ENCODE data around the gene PRKAR2B. TPM values are rescaled to one million over a fixed set of nuclear protein-coding genes. Genes with fewer than 3 reads are reported as not detected.
"Not testable (repeated sequence)": the region's sequence is repeated elsewhere in the genome, so short reads cannot be mapped to it uniquely, and the experiment has no call there.

PRKAR2B gene
- total RNA-seq, 2 experiments from 2014 or later, result 1.3 to 1.4 TPM

DNA sequence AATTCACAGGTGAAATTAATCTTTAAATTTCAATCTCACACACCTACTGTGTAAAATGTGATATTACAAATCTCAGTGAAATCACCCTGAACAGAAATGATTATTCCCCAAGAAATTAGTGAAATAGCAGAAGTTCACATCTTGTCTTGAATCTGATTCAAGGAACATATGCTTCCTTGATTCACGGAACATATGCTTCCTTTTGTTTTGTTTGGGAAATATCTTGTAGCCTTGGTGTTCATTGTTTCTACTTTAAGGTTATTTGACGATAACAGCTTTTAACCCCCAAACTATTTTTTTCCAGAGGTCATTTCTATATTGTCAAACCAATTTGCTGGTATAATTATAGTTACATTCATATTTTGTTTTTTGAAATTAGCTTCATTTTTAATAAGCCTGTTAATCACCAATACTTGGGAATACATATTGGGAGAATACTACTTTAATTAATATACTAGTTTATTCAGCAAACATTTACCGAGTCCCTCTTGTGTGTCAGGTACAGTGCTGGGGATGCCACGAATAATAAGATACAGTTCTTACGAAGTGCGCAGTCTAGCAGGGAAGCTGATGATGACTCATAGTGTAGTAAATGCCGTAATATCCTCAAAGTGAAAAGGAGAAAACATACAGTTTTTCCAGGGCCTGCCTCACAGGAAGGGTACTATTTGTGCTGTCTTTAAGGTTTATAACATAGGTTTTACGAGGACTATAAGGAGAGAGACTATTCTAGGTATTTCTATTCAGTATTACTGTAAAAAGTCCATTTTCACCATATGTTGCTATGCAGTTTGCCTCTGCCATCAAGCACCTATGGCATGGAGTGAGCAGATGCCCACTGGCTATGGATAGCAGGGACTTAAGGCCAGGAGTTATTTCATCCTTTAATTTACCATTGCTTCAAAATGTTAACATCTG, 32.5 kb downstream of the PRKAR2B start:
- ChIA-PET POLR2A (no interaction called here), CTCF (no interaction called here)
- Mint-ChIP-seq H3K4me1 (ENCODE audit: low read depth) (no peaks in the 10 kb centered on the region), H3K36me3 (no peaks in the 10 kb centered on the region), H3K27ac (no peak overlapping the region), H3K9me3 (no peaks in the 10 kb centered on the region), H3K27me3 (no peaks in the 10 kb centered on the region), H3K4me3 (no peak overlapping the region)
- DNase-seq, result no peak
- intact Hi-C loops (cut with micrococcal nuclease), result no loop called here

DNA sequence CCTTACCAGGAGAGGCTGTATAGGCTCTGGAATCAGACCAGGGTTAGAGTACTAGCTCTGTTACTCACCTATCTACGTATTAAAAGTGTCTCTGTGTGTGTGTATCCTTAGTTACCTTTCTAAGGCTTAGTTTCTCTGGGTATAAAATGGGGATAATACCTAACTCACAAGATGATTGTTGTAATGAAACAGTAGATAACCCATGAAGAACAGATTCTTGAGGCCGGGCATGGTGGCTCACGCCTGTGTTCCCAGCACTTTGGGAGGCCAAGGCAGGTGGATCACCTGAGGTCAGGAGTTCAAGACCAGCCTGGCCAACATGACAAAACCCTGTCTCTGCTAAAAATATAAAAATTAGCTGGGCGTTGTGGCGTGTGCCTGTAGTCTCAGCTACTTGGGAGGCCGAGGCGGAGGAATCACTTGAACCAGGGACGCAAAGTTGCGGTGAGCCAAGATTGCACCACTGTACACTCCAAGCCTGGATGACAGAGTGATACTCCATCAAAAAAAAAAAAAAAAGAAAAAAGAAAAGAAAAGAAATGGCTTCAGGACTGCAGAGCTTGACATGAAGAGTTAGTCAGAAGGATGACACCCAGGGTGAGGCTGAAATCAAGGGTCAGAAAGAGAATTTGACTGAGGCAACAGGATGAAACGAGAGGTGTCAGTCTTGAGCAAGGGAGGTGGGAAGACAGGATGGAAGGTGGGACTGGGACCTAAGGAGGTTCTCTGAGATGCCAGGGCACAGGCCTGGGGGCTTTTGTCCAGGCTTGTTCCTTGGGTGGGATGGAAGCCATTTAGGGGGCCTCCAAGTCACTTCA, 33.4 kb downstream of the PRKAR2B start:
- Mint-ChIP-seq H3K9me3 (no peaks in the 10 kb centered on the region), H3K4me1 (ENCODE audit: low read depth) (no peaks in the 10 kb centered on the region), H3K36me3 (no peaks in the 10 kb centered on the region), H3K27ac (no peak overlapping the region), H3K27me3 (no peaks in the 10 kb centered on the region), H3K4me3 (no peak overlapping the region)
- POLR2A ChIA-PET, result no interaction called here
- CTCF ChIA-PET, result no interaction called here
- intact Hi-C loops (cut with micrococcal nuclease), result no loop called here
- DNase-seq, result no peak

- ChIA-PET POLR2A (no interaction called here), CTCF (no interaction called here)
- Mint-ChIP-seq H3K27ac (no peak overlapping the region), H3K4me1 (ENCODE audit: low read depth) (no peaks in the 10 kb centered on the region), H3K4me3 (no peak overlapping the region), H3K9me3 (no peaks in the 10 kb centered on the region), H3K36me3 (no peaks in the 10 kb centered on the region), H3K27me3 (no peaks in the 10 kb centered on the region)
- no peak for DNase-seq
- intact Hi-C loops (cut with micrococcal nuclease), result no loop called here
Observed at GRCh38 chr7:107078517-107078966, 34.0 kb downstream of the PRKAR2B start.

- ChIA-PET POLR2A (no interaction called here), CTCF (no interaction called here)
- DNase-seq, result no peak
- Mint-ChIP-seq H3K4me3 (no peak overlapping the region), H3K9me3 (no peaks in the 10 kb centered on the region), H3K4me1 (ENCODE audit: low read depth) (no peaks in the 10 kb centered on the region), H3K27me3 (no peaks in the 10 kb centered on the region), H3K36me3 (no peaks in the 10 kb centered on the region), H3K27ac (no peak overlapping the region)
- intact Hi-C loops (cut with micrococcal nuclease), result no loop called here
Observed at GRCh38 chr7:107079212-107079940, 34.9 kb downstream of the PRKAR2B start.

GRCh38 chr7:107080099-107080505, 35.6 kb downstream of the PRKAR2B start:
- ChIA-PET CTCF (no interaction called here), POLR2A (no interaction called here)
- intact Hi-C loops (cut with micrococcal nuclease), result no loop called here
- Mint-ChIP-seq H3K36me3 (no peaks in the 10 kb centered on the region), H3K4me3 (no peak overlapping the region), H3K27ac (no peak overlapping the region), H3K27me3 (no peaks in the 10 kb centered on the region), H3K4me1 (ENCODE audit: low read depth) (no peaks in the 10 kb centered on the region), H3K9me3 (no peaks in the 10 kb centered on the region)
- DNase-seq, result no peak

GRCh38 chr7:107080533-107080932, 36.0 kb downstream of the PRKAR2B start:
- intact Hi-C loops (cut with micrococcal nuclease), result no loop called here
- Mint-ChIP-seq H3K36me3 (no peaks in the 10 kb centered on the region), H3K27ac (no peak overlapping the region), H3K4me3 (no peak overlapping the region), H3K9me3 (no peaks in the 10 kb centered on the region), H3K4me1 (ENCODE audit: low read depth) (no peaks in the 10 kb centered on the region), H3K27me3 (no peaks in the 10 kb centered on the region)
- CTCF ChIA-PET, result interaction anchor here (1.1 kb wide), 1 partner anchor 70 kb away, joined by 3 read pairs; no protein-coding TSS in a partner anchor
- POLR2A ChIA-PET, result no interaction called here
- DNase-seq, result no peak

- Mint-ChIP-seq H3K36me3 (no peaks in the 10 kb centered on the region), H3K4me1 (ENCODE audit: low read depth) (no peaks in the 10 kb centered on the region), H3K9me3 (no peaks in the 10 kb centered on the region), H3K27ac (no peak overlapping the region), H3K27me3 (no peaks in the 10 kb centered on the region), H3K4me3 (no peak overlapping the region)
- no peak for DNase-seq
- ChIA-PET POLR2A (no interaction called here), CTCF (interaction anchor here (0.6 kb wide), 2 partner anchors 17 to 62 kb away, joined by 4 read pairs; no protein-coding TSS in a partner anchor)
- intact Hi-C loops (cut with micrococcal nuclease), result no loop called here
Observed at GRCh38 chr7:107085180-107085579, 40.7 kb downstream of the PRKAR2B start.

DNA sequence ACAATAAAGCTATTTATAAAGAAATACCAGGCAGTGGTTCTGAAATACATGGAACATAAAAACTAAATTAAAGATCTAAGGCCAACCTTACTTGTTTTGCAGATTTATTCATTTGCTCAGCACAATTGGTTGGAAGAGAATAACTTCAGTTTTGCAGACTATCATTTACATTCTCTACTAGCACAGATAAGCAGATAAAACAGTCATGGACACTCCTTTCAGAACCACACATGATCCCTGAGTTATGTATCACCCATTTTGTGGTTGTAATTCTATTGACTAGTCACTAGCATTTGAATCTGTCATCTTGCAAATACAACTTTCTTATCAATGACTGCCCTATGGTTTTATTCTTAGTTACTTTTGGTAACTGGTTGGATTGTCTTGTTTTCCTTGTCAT, 45.1 kb downstream of the PRKAR2B start:
- no peak overlapping the region for H3K27ac Mint-ChIP-seq
- H3K4me1 Mint-ChIP-seq (ENCODE audit: low read depth), result peaks cover 5% of the 10 kb centered on the region
- intact Hi-C loops (cut with micrococcal nuclease), result no loop called here
- H3K9me3 Mint-ChIP-seq, result no peaks in the 10 kb centered on the region
- no peaks in the 10 kb centered on the region for H3K36me3 Mint-ChIP-seq
- ChIA-PET CTCF (no interaction called here), POLR2A (no interaction called here)
- no peak for DNase-seq
- H3K27me3 Mint-ChIP-seq, result peaks cover 3% of the 10 kb centered on the region
- H3K4me3 Mint-ChIP-seq, result no peak overlapping the region

GRCh38 chr7:107090457-107090856, 46.0 kb downstream of the PRKAR2B start:
- no peak for DNase-seq
- CTCF ChIA-PET, result no interaction called here
- H3K27ac Mint-ChIP-seq, result no peak overlapping the region
- POLR2A ChIA-PET, result no interaction called here
- no peaks in the 10 kb centered on the region for H3K9me3 Mint-ChIP-seq
- no peak overlapping the region for H3K4me3 Mint-ChIP-seq
- H3K4me1 Mint-ChIP-seq (ENCODE audit: low read depth), result peaks cover 5% of the 10 kb centered on the region
- intact Hi-C loops (cut with micrococcal nuclease), result no loop called here
- H3K36me3 Mint-ChIP-seq, result no peaks in the 10 kb centered on the region
- peaks cover 3% of the 10 kb centered on the region for H3K27me3 Mint-ChIP-seq

GRCh38 chr7:107091306-107091705, 46.8 kb downstream of the PRKAR2B start:
- H3K9me3 Mint-ChIP-seq, result no peaks in the 10 kb centered on the region
- POLR2A ChIA-PET, result no interaction called here
- H3K4me1 Mint-ChIP-seq (ENCODE audit: low read depth), result peaks cover 5% of the 10 kb centered on the region

DNA sequence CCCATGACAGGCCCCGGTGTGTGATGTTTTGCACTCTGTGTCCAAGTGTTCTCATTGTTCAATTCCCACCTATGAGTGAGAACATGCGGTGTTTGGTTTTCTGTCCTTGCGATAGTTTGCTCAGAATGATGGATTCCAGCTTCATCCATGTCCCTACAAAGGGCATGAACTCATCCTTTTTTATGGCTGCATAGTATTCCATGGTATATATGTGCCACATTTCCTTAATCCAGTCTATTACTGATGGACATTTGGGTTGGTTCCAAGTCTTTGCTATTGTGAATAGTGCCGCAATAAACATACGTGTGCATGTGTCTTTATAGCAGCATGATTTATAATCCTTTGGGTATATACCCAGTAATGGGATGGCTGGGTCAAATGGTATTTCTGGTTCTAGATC, 49.2 kb downstream of the PRKAR2B start:
- H3K36me3 Mint-ChIP-seq; POLR2A ChIA-PET; H3K4me1 Mint-ChIP-seq (ENCODE audit: low read depth); H3K4me3 Mint-ChIP-seq; CTCF ChIA-PET; H3K9me3 Mint-ChIP-seq; H3K27ac Mint-ChIP-seq; intact Hi-C loops (cut with micrococcal nuclease); DNase-seq: not testable (repeated sequence)
- H3K27me3 Mint-ChIP-seq, result peaks cover 17% of the 10 kb centered on the region

More at GRCh38 chr7:107091306-107091705, 46.8 kb downstream of the PRKAR2B start:
- CTCF ChIA-PET, result no interaction called here
- Mint-ChIP-seq H3K27me3 (peaks cover 3% of the 10 kb centered on the region), H3K4me3 (no peak overlapping the region), H3K27ac (no peak overlapping the region), H3K36me3 (no peaks in the 10 kb centered on the region)
- intact Hi-C loops (cut with micrococcal nuclease), result no loop called here
- no peak for DNase-seq

DNA sequence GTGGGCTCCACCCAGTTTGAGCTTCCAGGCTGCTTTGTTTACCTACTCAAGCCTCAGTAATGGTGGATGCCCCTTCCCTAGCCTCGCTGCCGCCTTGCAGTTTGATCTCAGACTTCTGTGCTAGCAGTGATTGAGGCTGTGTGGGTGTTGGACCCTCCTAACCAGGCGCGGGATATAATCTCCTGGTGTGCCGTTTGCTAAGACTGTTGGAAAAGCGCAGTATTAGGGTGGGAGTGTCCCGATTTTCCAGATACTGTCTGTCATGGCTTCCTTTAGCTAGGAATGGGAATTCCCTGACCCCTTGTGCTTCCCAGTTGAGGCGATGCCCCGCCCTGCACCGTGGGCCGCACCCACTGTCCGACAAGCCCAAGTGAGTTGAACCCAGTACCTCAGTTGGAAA, 54.6 kb downstream of the PRKAR2B start:
- CTCF ChIA-PET; H3K27ac Mint-ChIP-seq; H3K36me3 Mint-ChIP-seq; POLR2A ChIA-PET; H3K4me1 Mint-ChIP-seq (ENCODE audit: low read depth); intact Hi-C loops (cut with micrococcal nuclease); H3K4me3 Mint-ChIP-seq; DNase-seq: not testable (repeated sequence)
- Mint-ChIP-seq H3K27me3 (peaks cover 17% of the 10 kb centered on the region), H3K9me3 (peaks cover 11% of the 10 kb centered on the region)

All from activated CD4-positive, alpha-beta memory T cell treated with anti-CD3 and anti-CD28 coated beads for 36 hours (primary cell).